SU-DHL-6 (cell line): ENCODE results near the gene IFT43.

ENCODE experiments used
- H2AFZ ChIP-seq: fragments of 200-600 bp; sonication (generic); 2 replicates; pipeline ENCODE4 v1.6.1; 2014; ENCODE audit warnings: low read depth, mild to moderate bottlenecking, moderate library complexity, mixed read lengths, antibody characterized with exemption, low read length; ENCODE audit not compliant: severe bottlenecking
- H3F3A ChIP-seq: fragments of 200-600 bp; shearing (Covaris generic); 2 replicates; pipeline ENCODE4 v1.6.0; 2016; ENCODE audit warnings: antibody characterized with exemption, mild to moderate bottlenecking; ENCODE audit not compliant: insufficient read depth
- H3K27ac ChIP-seq: fragments of 200-600 bp; sonication (generic); 2 replicates; pipeline ENCODE4 v1.5.1; 2016; ENCODE audit warnings: low read depth, mild to moderate bottlenecking, low read length, moderate library complexity, mixed read lengths
- H3K27me3 ChIP-seq: fragments of 200-600 bp; sonication (generic), shearing (Covaris generic); 2 replicates; pipeline ENCODE4 v1.6.0; 2014; ENCODE audit warnings: mild to moderate bottlenecking, low read length
- H3K36me3 ChIP-seq: fragments of 200-600 bp; sonication (generic); 2 replicates; pipeline ENCODE4 v1.6.1; 2014; ENCODE audit warnings: mild to moderate bottlenecking, low read length, mixed read lengths
- H3K4me2 ChIP-seq: fragments of 300-600, 200-600 bp; shearing (Covaris generic), sonication (generic); 2 replicates; pipeline ENCODE4 v1.6.0; 2014; ENCODE audit warnings: low read length, low read depth, mild to moderate bottlenecking; ENCODE audit not compliant: poor library complexity, severe bottlenecking
- H3K4me3 ChIP-seq: fragments of 200-600 bp; sonication (generic); 2 replicates; pipeline ENCODE4 v1.5.1; 2014; ENCODE audit warnings: antibody characterized with exemption, low read length, mild to moderate bottlenecking, mixed read lengths; ENCODE audit not compliant: insufficient read depth, poor library complexity, severe bottlenecking
- H3K79me2 ChIP-seq: fragments of 200-600 bp; sonication (generic); 2 replicates; pipeline ENCODE4 v1.6.1; 2014; ENCODE audit warnings: mild to moderate bottlenecking, low read length, moderate library complexity; ENCODE audit not compliant: insufficient read depth
- H3K9ac ChIP-seq: fragments of 200-600 bp; sonication (generic); 2 replicates; pipeline ENCODE4 v1.7.0; 2014; ENCODE audit warnings: mild to moderate bottlenecking, low read length
- H3K9me2 ChIP-seq: fragments of 200-600 bp; sonication (generic); replicated peaks from 2 replicates; pipeline ENCODE4 v1.6.1; 2014; ENCODE audit warnings: low read length; ENCODE audit not compliant: insufficient read depth
- H3K9me3 ChIP-seq: fragments of 200-600 bp; sonication (generic); 2 replicates; pipeline ENCODE4 v1.6.1; 2014; ENCODE audit warnings: low read length, mixed read lengths; ENCODE audit not compliant: insufficient read depth
- H4K20me1 ChIP-seq: fragments of 200-600 bp; sonication (generic); 2 replicates; pipeline ENCODE4 v1.6.1; 2014; ENCODE audit warnings: low read depth, mild to moderate bottlenecking, antibody characterized with exemption, low read length, moderate library complexity, mixed read lengths
- CTCF ChIP-seq: fragments of 200-600 bp; sonication (generic); IDR thresholded peaks from one replicate; pipeline ENCODE4 v1.5.1; 2017; ENCODE audit warnings: antibody characterized with exemption, mild to moderate bottlenecking, low read length, moderate library complexity; ENCODE audit not compliant: insufficient read depth, poor library complexity, severe bottlenecking
- EZH2phosphoT487 ChIP-seq: fragments of 200-600 bp; sonication (generic), shearing (Covaris generic); conservative IDR thresholded peaks from 2 replicates; pipeline ENCODE4 v1.6.1; 2018; ENCODE audit warnings: mild to moderate bottlenecking, antibody characterized with exemption, low read length, moderate library complexity, mixed read lengths

The IFT43 gene

DNA sequence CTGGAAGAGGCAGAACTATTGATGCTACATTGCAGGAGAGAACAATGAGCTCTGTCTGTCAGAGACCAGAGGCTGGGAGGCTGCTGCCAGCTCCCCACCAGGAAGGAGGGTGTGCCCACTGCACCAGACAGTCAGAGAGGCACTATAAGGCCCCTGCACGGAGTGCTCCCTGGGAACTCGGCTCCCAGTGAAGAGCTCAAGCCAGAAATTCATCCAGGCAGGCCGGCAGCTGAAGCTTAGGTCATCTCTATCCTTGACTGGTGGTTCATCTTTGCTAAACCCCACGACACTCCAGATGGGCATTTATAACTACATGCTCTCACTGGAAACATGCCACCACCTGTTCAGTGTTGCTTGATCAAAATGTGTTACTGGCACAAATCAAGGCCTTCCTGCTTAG is 101.1 kb downstream of the IFT43 start:
- H3K9ac ChIP-seq = no peak overlapping the region
- H3K79me2 ChIP-seq = no peaks in the 10 kb centered on the region
- no peaks in the 10 kb centered on the region for H3K27me3 ChIP-seq
- H3K36me3 ChIP-seq = no peaks in the 10 kb centered on the region
- H3K4me2 ChIP-seq = no peak overlapping the region
- H3K4me3 ChIP-seq = no peak overlapping the region
- H3K27ac ChIP-seq = no peak overlapping the region
- TF ChIP-seq EZH2phosphoT487 = no peak
- H2AFZ ChIP-seq = no peak overlapping the region
- H3F3A ChIP-seq = no peaks in the 10 kb centered on the region
- H3K9me3 ChIP-seq = no peaks in the 10 kb centered on the region
- no peaks in the 10 kb centered on the region for H4K20me1 ChIP-seq
- H3K9me2 ChIP-seq = no peaks in the 10 kb centered on the region

DNA sequence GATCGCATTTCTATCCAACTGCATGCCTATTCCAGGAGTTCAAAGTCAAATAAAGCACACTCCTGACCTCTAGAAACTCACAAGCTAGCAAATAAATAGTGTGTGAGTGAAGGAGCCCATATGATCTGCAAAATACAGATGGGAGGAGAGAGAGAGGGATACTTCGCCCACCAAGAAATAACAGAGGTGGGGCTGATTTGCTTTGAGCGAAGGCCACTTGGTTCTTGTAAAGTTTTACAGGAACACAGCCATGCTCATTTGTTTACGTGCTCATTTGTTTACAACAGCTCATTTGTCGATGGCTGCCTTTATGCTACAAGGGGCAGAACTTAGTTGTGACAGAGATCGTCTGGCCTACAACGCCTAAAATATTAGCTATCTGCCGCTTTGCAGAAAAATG is 102.8 kb downstream of the IFT43 start:
- Histone ChIP-seq H3K27me3 (no peaks in the 10 kb centered on the region), H4K20me1 (no peaks in the 10 kb centered on the region), H3K27ac (no peak overlapping the region), H3K79me2 (no peaks in the 10 kb centered on the region), H3K9ac (no peak overlapping the region), H3K36me3 (no peaks in the 10 kb centered on the region), H3K9me3 (no peaks in the 10 kb centered on the region), H3K9me2 (no peaks in the 10 kb centered on the region), H3K4me2 (no peak overlapping the region), H2AFZ (no peak overlapping the region), H3F3A (no peaks in the 10 kb centered on the region), H3K4me3 (no peak overlapping the region)
- TF ChIP-seq EZH2phosphoT487 = no peak
- TF ChIP-seq CTCF = no peak

- Histone ChIP-seq H3K4me2 (no peak overlapping the region), H3F3A (no peaks in the 10 kb centered on the region), H3K27me3 (no peaks in the 10 kb centered on the region), H4K20me1 (no peaks in the 10 kb centered on the region), H3K9me3 (no peaks in the 10 kb centered on the region), H3K9ac (no peak overlapping the region), H3K36me3 (no peaks in the 10 kb centered on the region), H3K79me2 (no peaks in the 10 kb centered on the region), H3K4me3 (no peak overlapping the region), H2AFZ (no peak overlapping the region), H3K27ac (no peak overlapping the region), H3K9me2 (no peaks in the 10 kb centered on the region)
- TF ChIP-seq EZH2phosphoT487 (no peak), CTCF (no peak)
Observed at GRCh38 chr14:76088771-76089571, 103.4 kb downstream of the IFT43 start.

- no peak overlapping the region for H3K27ac ChIP-seq
- no peak overlapping the region for H3K4me3 ChIP-seq
- H3K9me3 ChIP-seq = no peaks in the 10 kb centered on the region
- H3K9ac ChIP-seq = no peak overlapping the region
- H4K20me1 ChIP-seq = no peaks in the 10 kb centered on the region
- H3F3A ChIP-seq = no peaks in the 10 kb centered on the region
- no peaks in the 10 kb centered on the region for H3K79me2 ChIP-seq
- no peak overlapping the region for H3K4me2 ChIP-seq
- TF ChIP-seq CTCF (no peak), EZH2phosphoT487 (no peak)
- H3K36me3 ChIP-seq = no peaks in the 10 kb centered on the region
- H2AFZ ChIP-seq = no peak overlapping the region
- no peaks in the 10 kb centered on the region for H3K9me2 ChIP-seq
- H3K27me3 ChIP-seq = no peaks in the 10 kb centered on the region
Observed at GRCh38 chr14:76089575-76089974, 104.0 kb downstream of the IFT43 start.
